GM15510 (cell line): ENCODE data around the gene ZNF598.

Experiments
- POLR2A ChIP-seq: IDR thresholded peaks from 3 replicates; pipeline ENCODE4 v1.6.1; 2011; ENCODE audit warnings: borderline replicate concordance; ENCODE audit not compliant: insufficient read length; ENCODE audit errors: extremely low read depth

The ZNF598 gene

GRCh38 chr16:2043667-2044451 is 34.2 kb upstream of the ZNF598 start:
- no peak for TF ChIP-seq POLR2A

GRCh38 chr16:2042986-2043666 is 33.5 kb upstream of the ZNF598 start:
- no peak for TF ChIP-seq POLR2A

- no peak for TF ChIP-seq POLR2A
Measured at GRCh38 chr16:2042171-2042985, 32.8 kb upstream of the ZNF598 start.

GRCh38 chr16:2040787-2041522 is 31.3 kb upstream of the ZNF598 start:
- no peak for TF ChIP-seq POLR2A

GRCh38 chr16:2040041-2040786 is 30.6 kb upstream of the ZNF598 start:
- no peak for TF ChIP-seq POLR2A

GRCh38 chr16:2039274-2040031 is 29.8 kb upstream of the ZNF598 start:
- no peak for TF ChIP-seq POLR2A

GRCh38 chr16:2038382-2039231 is 29.0 kb upstream of the ZNF598 start:
- TF ChIP-seq POLR2A: no peak

- no peak for TF ChIP-seq POLR2A
Measured at GRCh38 chr16:2037647-2038381, 28.2 kb upstream of the ZNF598 start.

- TF ChIP-seq POLR2A: no peak
Measured at GRCh38 chr16:2037115-2037514, 27.5 kb upstream of the ZNF598 start.

- TF ChIP-seq POLR2A: no peak
Measured at GRCh38 chr16:2036200-2036966, 26.8 kb upstream of the ZNF598 start.
